Type B pancreatic cell (in vitro differentiated cells): ENCODE data around the gene PRDM15. TPM values are rescaled to one million over a fixed set of nuclear protein-coding genes. Genes with fewer than 3 reads are reported as not detected.

Experiments
- DNase-seq: peaks from one replicate; pipeline ENCODE4 v3.0.0; 2021; ENCODE audit warnings: mixed read lengths; ENCODE audit not compliant: unreplicated experiment; ENCODE audit errors: extremely low spot score
- H3K27ac Mint-ChIP-seq: 2 replicates; pipeline ENCODE4 v1.8.0; 2021; ENCODE audit warnings: mild to moderate bottlenecking, mixed read lengths
- H3K27me3 Mint-ChIP-seq: 2 replicates; pipeline ENCODE4 v1.8.0; 2021; ENCODE audit warnings: mixed read lengths
- H3K36me3 Mint-ChIP-seq: 2 replicates; pipeline ENCODE4 v1.8.0; 2021; ENCODE audit warnings: mixed read lengths
- H3K4me1 Mint-ChIP-seq: one replicate; pipeline ENCODE4 v1.8.0; 2021; ENCODE audit warnings: mixed read lengths; ENCODE audit not compliant: unreplicated experiment
- H3K4me3 Mint-ChIP-seq: 2 replicates; pipeline ENCODE4 v1.8.0; 2021; ENCODE audit warnings: mild to moderate bottlenecking, mixed read lengths
- H3K9me3 Mint-ChIP-seq: 2 replicates; pipeline ENCODE4 v1.8.0; 2021; ENCODE audit warnings: mixed read lengths
- CTCF ChIP-seq: fragments of 200-600 bp; sonication (generic); conservative IDR thresholded peaks from 2 replicates; pipeline ENCODE4 v1.5.0; 2021; ENCODE audit warnings: antibody characterized with exemption, mild to moderate bottlenecking
- total RNA-seq: library from RNA; stranded (reverse); gene quantifications from 2 replicates; pipeline ENCODE4 v1.2.1, GENCODE V29; 2021; ENCODE audit warnings: low replicate concordance

Gene PRDM15
- total RNA-seq, 1 donor from 2014 or later = 8.8 TPM

GRCh38 chr21:41834252-41834925 is 44.8 kb downstream of the PRDM15 start:
- no peak overlapping the region for H3K4me3 Mint-ChIP-seq
- no peaks in the 10 kb centered on the region for H3K9me3 Mint-ChIP-seq
- DNase-seq = no peak
- H3K27me3 Mint-ChIP-seq = no peaks in the 10 kb centered on the region
- H3K4me1 Mint-ChIP-seq = no peaks in the 10 kb centered on the region
- no peak overlapping the region for H3K27ac Mint-ChIP-seq
- peaks cover 18% of the 10 kb centered on the region for H3K36me3 Mint-ChIP-seq
- TF ChIP-seq CTCF = no peak

DNA sequence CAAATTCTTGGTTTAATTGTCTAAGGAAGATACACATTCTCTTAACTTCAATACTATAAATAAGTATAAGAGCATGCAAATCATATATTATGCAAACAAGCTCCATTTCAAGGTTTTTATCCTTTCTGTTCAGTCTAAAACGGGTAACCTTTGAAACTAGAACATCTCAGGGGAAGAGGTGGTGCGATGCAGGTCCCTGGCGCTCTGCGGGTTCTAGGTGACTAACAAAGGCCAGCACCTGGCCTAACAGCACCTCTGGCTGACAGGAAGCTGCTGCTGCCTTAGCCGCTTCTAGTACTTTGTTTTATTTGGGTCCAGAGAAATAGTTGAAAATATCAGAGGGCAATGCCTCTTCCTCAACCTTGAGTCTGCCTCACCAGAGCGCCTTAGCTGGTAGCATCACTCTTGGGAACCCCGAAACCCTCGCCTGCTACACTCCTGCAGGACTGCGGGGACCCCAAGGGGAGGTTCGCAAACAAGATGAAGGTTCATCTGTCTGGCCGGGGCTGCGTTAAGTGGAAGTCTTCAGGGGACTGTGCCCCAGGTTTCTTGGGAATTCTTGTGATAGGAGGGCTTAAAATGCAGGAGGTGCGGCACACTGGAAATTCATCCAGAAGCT is 45.5 kb downstream of the PRDM15 start:
- no peak for TF ChIP-seq CTCF
- Mint-ChIP-seq H3K4me3 (no peak overlapping the region), H3K27ac (no peak overlapping the region)

GRCh38 chr21:41832596-41833496 is 46.3 kb downstream of the PRDM15 start:
- no peak for TF ChIP-seq CTCF
- Mint-ChIP-seq H3K27me3 (no peaks in the 10 kb centered on the region), H3K9me3 (no peaks in the 10 kb centered on the region), H3K27ac (no peak overlapping the region), H3K4me1 (no peaks in the 10 kb centered on the region), H3K4me3 (no peak overlapping the region), H3K36me3 (peaks cover 9% of the 10 kb centered on the region)
- DNase-seq = no peak

More for the DNA sequence above, 45.5 kb downstream of the PRDM15 start:
- Mint-ChIP-seq H3K27me3 (no peaks in the 10 kb centered on the region), H3K36me3 (peaks cover 17% of the 10 kb centered on the region), H3K4me1 (no peaks in the 10 kb centered on the region), H3K9me3 (no peaks in the 10 kb centered on the region)
- no peak for DNase-seq

DNA sequence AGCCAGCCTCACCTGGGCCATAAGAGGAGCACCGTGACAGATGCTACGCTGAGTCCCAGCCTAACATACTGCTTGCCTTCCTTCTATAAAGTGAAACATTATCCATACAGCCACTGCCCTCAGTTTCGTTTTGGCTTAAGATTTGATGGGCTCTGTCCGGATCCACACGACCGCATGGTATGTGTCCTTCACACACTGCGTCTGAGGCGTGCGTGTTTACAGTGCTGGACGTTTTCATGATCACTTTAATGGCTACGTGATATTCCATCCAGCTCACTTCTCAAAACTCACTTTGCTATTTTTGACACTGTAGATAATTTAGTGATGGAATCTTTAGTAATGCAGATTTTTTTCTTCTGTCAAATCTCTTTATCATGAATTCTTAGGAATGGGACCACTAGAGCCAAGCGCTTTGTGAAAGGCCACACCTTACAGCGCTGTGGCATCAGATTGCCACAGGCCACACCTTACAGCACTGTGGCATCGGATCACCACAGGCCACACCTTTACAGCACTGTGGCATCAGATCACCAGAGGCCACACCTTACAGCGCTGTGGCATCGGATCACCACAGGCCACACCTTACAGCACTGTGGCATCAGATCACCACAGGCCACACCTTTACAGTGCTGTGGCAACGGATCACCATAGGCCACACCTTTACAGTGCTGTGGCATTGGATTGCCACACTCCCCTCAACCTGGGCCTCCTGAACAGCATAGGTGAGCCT is 47.1 kb downstream of the PRDM15 start:
- Mint-ChIP-seq H3K4me1 (no peaks in the 10 kb centered on the region), H3K27ac (no peak overlapping the region), H3K4me3 (no peak overlapping the region), H3K36me3 (peaks cover 6% of the 10 kb centered on the region), H3K27me3 (no peaks in the 10 kb centered on the region), H3K9me3 (no peaks in the 10 kb centered on the region)
- TF ChIP-seq CTCF = no peak
- DNase-seq = no peak

GRCh38 chr21:41831453-41831831 is 47.7 kb downstream of the PRDM15 start:
- no peaks in the 10 kb centered on the region for H3K27me3 Mint-ChIP-seq

More at GRCh38 chr21:41831453-41831831, 47.7 kb downstream of the PRDM15 start:
- TF ChIP-seq CTCF = no peak
- Mint-ChIP-seq H3K4me3 (no peak overlapping the region), H3K9me3 (no peaks in the 10 kb centered on the region), H3K4me1 (no peaks in the 10 kb centered on the region), H3K36me3 (no peaks in the 10 kb centered on the region), H3K27ac (no peak overlapping the region)
- no peak for DNase-seq
